Peyer's patch (tissue), 4 donors: ENCODE data around the gene PRKCZ. TPM values are rescaled to one million over a fixed set of nuclear protein-coding genes. Genes with fewer than 3 reads are reported as not detected.
A peak's percentile ranks its signal among the peaks of the same experiment; 100 is the strongest.

Experiments
- DNase-seq, 3 donors: peaks; one replicate each; pipeline ENCODE4 v3.0.0-alpha.2; 2017 to 2019
- H3K27ac ChIP-seq, 4 donors: fragments of 200-600 bp; sonication (generic); one replicate each; pipeline ENCODE4 v1.5.1; 2016 to 2019
- H3K27me3 ChIP-seq, 2 donors: fragments of 200-600 bp; sonication (generic); one replicate each; pipeline ENCODE4 v1.5.1; 2019
- H3K36me3 ChIP-seq, 3 donors: fragments of 200-600 bp; sonication (generic); one replicate each; pipeline ENCODE4 v1.5.1; 2016 to 2019
- H3K4me1 ChIP-seq, 4 donors: fragments of 200-600 bp; sonication (generic); one replicate each; pipeline ENCODE4 v1.5.1; 2016 to 2019
- H3K4me3 ChIP-seq, 4 donors: fragments of 200-600 bp; sonication (generic); 1 replicate in 3 of 4; 2 replicates in 1 of 4; pipeline ENCODE4 v1.5.1; 2016 to 2019; ENCODE audit warnings: mild to moderate bottlenecking in 1 of 4
- H3K9me3 ChIP-seq, 4 donors: fragments of 200-600 bp; sonication (generic); one replicate each; pipeline ENCODE4 v1.5.1; 2016 to 2019; ENCODE audit warnings: mild to moderate bottlenecking in 1 of 4
- POLR2A ChIP-seq, 2 donors: fragments of 450-650 bp; IDR thresholded peaks; one replicate each; pipeline ENCODE4 v1.5.1; 2017; ENCODE audit warnings: antibody characterized with exemption in 2 of 2, mild to moderate bottlenecking in 2 of 2, moderate library complexity in 2 of 2
- total RNA-seq, 4 donors: library from RNA; depleted of rRNA; stranded (reverse); fragments of >200 nt; gene quantifications; one replicate each; pipeline ENCODE4 v1.1.0, GENCODE V29; 2016
- TF ChIP-seq, protein P1 (sequence below), 6 experiments: fragments of 450-650 bp in 4 of 6; fragments of 200-600 bp in 2 of 6; sonication (generic) in 1 of 6; IDR thresholded peaks; one replicate each; pipeline ENCODE4 v1.5.1; 2017 to 2019; ENCODE audit warnings: antibody characterized with exemption in 6 of 6, mild to moderate bottlenecking in 3 of 6, moderate library complexity in 1 of 6

Gene PRKCZ
- total RNA-seq, 4 donors from 2014 or later: 51.2 to 105 (median 93.6) TPM

DNA sequence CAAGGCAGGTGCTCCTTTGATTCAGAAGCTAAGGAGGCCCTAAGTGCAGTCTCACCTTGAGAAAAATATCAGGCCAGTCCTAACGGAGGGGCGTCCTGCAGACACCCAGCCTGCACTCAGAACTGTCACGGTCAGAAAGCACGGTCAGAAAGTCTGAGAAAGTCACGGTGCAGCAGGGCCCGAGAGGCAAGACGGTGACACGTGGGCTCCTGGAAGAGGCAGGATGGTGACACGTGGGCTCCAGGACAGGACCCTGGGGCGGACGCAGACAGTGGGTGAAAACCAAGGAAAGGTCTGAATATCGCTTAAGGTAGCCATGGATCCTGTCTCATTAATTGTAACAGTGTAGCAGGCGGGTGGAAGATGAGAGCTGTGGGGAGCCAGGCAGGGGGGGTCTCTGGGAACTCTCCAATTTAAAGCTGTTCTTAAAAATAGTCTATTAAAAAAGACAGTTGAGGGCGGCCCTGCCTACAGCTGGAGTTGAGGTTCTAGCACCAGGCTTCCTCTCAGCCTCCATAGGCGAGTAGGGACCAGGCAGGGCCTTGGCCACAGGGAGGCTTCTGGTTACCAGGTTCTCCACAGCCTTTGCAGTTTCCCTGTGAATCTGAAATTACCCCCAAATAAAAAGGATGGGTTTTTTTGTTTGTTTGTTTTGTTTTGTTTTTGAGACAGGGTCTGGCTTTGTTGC, 79.2 kb downstream of the PRKCZ start:
- no peak for DNase-seq
- Histone ChIP-seq H3K9me3 (no peaks in the 10 kb centered on the region), H3K27ac (no peak overlapping the region), H3K36me3 (no peaks in the 10 kb centered on the region), H3K4me3 (no peak overlapping the region), H3K4me1 (peaks cover 0 to 22% (median 18%) of the 10 kb centered on the region in 4 donors), H3K27me3 (no peaks in the 10 kb centered on the region)
- TF ChIP-seq POLR2A (IDR thresholded peaks at IDR 0.05): no peak
- TF ChIP-seq, protein P1, sequence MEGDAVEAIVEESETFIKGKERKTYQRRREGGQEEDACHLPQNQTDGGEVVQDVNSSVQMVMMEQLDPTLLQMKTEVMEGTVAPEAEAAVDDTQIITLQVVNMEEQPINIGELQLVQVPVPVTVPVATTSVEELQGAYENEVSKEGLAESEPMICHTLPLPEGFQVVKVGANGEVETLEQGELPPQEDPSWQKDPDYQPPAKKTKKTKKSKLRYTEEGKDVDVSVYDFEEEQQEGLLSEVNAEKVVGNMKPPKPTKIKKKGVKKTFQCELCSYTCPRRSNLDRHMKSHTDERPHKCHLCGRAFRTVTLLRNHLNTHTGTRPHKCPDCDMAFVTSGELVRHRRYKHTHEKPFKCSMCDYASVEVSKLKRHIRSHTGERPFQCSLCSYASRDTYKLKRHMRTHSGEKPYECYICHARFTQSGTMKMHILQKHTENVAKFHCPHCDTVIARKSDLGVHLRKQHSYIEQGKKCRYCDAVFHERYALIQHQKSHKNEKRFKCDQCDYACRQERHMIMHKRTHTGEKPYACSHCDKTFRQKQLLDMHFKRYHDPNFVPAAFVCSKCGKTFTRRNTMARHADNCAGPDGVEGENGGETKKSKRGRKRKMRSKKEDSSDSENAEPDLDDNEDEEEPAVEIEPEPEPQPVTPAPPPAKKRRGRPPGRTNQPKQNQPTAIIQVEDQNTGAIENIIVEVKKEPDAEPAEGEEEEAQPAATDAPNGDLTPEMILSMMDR (IDR thresholded peaks at IDR 0.05): no peak

DNA sequence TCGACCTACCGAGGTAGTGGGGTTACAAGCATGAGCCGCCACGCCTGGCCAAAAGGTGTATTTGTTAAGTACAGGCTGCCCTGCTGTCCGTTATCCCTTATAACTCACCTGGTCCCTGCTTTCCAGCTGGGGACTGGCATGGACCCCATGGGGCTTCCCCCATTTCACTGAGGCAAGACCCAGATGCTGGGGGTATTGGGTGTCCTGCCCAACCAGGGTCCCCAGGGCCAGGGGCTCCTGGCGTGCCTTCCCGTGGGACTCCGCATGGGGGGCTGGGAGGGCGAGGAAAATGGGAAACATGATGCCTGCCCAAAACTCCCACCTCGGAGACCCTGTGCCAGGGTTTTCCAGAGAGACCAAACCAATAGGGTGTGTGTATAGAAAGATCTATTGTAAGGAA, 79.9 kb downstream of the PRKCZ start:
- Histone ChIP-seq H3K27ac (no peak overlapping the region), H3K4me3 (no peak overlapping the region), H3K36me3 (no peaks in the 10 kb centered on the region), H3K27me3 (no peaks in the 10 kb centered on the region), H3K4me1 (peaks cover 0 to 23% (median 21%) of the 10 kb centered on the region in 4 donors), H3K9me3 (no peaks in the 10 kb centered on the region)
- no peak for DNase-seq
- TF ChIP-seq, protein P1 (IDR thresholded peaks at IDR 0.05): no peak
- no peak for TF ChIP-seq POLR2A (IDR thresholded peaks at IDR 0.05)

DNA sequence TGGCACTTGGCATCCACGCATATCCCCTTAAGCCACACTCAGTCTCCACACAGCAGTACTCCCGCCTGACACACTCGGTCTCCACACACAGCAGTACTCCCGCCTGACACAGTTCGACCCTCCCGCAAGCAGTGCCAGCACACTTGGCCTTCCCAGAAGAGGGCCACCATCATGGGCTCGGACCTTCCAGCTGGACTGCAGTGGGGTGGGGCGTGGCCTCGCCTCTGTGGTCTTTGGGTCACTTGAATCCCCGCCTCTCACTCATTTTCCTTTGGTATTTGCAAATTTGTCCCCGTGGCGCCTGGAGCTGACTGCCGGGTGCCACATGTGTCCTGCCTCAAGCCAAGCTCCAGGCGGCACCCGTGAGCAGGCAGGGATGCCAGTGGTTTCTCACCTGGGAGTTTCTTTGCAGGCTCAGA, 80.7 kb downstream of the PRKCZ start:
- Histone ChIP-seq H3K27ac (no peak overlapping the region), H3K4me1 (peaks cover 0 to 30% (median 21%) of the 10 kb centered on the region in 4 donors), H3K27me3 (no peaks in the 10 kb centered on the region), H3K4me3 (no peak overlapping the region), H3K36me3 (no peaks in the 10 kb centered on the region), H3K9me3 (no peaks in the 10 kb centered on the region)
- DNase-seq: no peak
- TF ChIP-seq, protein P1 (IDR thresholded peaks at IDR 0.05): no peak
- no peak for TF ChIP-seq POLR2A (IDR thresholded peaks at IDR 0.05)

DNA sequence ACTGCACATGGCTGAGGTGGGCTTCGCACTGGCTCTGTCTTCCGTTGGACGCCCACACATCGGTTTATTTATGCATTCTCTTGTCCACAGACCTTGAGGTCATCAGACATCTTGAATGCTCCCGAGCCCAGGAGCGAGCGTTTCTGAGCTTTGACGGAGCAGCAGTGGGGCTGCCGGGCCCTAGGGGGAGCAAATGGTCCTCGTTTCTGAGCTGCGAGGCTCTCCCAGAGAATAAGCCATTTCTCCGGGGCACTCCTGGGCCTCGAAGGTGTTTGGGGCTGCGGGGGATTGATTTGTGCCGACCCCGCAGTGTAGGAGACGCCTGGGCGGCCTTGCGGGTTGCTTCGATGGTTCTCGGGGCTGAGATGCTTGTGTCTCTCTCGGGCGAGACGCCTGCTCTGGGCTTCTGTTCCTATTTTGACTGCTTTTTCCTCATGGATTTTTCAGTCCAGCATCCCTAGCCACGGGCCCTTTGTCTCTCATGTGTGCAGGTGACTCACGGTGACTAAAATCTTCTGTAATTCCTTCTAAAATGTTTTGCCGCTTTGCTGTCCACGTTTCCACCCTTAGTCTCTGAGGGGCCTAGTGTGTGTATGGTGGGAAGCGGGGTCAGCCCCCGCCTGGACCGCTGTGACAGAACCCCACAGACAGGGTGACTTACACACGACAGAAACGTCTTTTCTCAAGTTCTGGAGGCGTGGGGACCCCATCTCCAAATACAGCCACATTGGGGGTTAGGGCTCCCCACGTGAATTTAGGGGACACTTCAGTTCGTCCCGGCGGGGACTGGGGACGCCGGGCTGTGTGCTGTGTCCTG, 82.2 kb downstream of the PRKCZ start:
- Histone ChIP-seq H3K27me3 (no peaks in the 10 kb centered on the region), H3K36me3 (no peaks in the 10 kb centered on the region), H3K4me1 (peaks cover 0 to 41% (median 11%) of the 10 kb centered on the region in 4 donors), H3K9me3 (no peaks in the 10 kb centered on the region), H3K27ac (peak overlapping the region; percentile 79 to 92 (median 80)), H3K4me3 (peak overlapping the region; percentile 33 to 46 (median 43))
- no peak for TF ChIP-seq POLR2A (IDR thresholded peaks at IDR 0.05)
- TF ChIP-seq, protein P1 (IDR thresholded peaks at IDR 0.05): peak in 3 of 6 experiments; percentile 12 to 22 (median 13)
- no peak for DNase-seq

DNA sequence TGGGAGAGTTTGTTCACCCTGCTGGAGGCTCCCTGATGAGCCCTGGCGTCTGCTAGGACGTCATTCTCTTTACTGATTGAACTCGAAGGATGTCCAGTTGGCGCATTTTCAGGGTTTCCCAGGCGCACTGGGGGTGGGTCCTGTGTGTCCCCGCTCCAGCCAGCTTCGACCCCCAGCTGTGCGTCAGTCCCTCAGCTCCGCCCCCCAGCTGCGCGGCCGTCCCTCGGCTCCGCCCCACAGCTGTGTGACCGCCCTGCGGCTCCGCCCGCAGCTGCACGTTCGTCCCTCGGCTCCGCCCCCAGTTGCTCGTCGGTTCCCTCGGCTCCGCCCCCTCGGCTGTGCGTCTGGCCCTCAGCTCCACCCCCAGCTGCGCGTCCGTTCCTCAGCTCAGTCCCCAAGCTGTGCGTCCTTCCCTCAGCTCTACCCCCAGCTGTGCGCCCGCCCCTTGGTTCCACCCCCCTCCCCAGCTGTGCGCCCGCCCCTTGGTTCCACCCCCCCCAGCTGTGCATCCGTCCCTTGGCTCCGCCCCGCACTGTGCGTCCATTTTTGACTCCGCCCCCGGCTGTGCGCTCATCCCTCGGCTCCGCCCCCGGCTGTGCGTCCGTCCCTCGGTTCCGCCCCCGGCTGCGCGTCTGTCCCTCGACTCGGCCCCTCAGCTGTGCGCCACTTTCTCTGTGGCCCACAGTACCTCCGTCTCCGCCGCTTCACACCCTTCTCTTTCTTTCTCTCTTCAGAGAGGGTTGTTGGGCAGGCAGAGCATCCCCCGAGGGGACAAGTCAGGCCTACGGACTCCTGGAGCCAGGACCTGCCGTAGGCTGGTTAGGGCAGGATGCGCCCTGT, 83.0 kb downstream of the PRKCZ start:
- H3K4me3 ChIP-seq: peak overlapping the region; percentile 33 to 46 (median 43)
- no peaks in the 10 kb centered on the region for H3K36me3 ChIP-seq
- DNase-seq: peak; percentile 97 to 99 (median 99)
- peak in 1 of 2 donors; percentile 53 for TF ChIP-seq POLR2A (IDR thresholded peaks at IDR 0.05)
- TF ChIP-seq, protein P1 (IDR thresholded peaks at IDR 0.05): peak in 2 of 6 experiments; percentile 19 to 22
- peaks cover 0 to 41% (median 9%) of the 10 kb centered on the region in 4 donors for H3K4me1 ChIP-seq
- no peaks in the 10 kb centered on the region for H3K27me3 ChIP-seq
- H3K9me3 ChIP-seq: no peaks in the 10 kb centered on the region
- peak overlapping the region; percentile 79 to 92 (median 80) for H3K27ac ChIP-seq
